Measurements from ENCODE around the gene PLXDC2.
A peak's percentile ranks its signal among the peaks of the same experiment; 100 is the strongest.

Gene PLXDC2

GRCh38 chr10:19869370-19869769 lies 53.1 kb downstream of the PLXDC2 start:
- H3K4me3 ChIP-seq (ENCODE audit: low read length), result no peak overlapping the region
- DNase-seq (ENCODE audit: low read depth), result no peak
- no peak for TF ChIP-seq CTCF (IDR thresholded peaks at IDR 0.05; ENCODE audit: insufficient read depth, low read depth, low read length, missing control alignments)

DNA sequence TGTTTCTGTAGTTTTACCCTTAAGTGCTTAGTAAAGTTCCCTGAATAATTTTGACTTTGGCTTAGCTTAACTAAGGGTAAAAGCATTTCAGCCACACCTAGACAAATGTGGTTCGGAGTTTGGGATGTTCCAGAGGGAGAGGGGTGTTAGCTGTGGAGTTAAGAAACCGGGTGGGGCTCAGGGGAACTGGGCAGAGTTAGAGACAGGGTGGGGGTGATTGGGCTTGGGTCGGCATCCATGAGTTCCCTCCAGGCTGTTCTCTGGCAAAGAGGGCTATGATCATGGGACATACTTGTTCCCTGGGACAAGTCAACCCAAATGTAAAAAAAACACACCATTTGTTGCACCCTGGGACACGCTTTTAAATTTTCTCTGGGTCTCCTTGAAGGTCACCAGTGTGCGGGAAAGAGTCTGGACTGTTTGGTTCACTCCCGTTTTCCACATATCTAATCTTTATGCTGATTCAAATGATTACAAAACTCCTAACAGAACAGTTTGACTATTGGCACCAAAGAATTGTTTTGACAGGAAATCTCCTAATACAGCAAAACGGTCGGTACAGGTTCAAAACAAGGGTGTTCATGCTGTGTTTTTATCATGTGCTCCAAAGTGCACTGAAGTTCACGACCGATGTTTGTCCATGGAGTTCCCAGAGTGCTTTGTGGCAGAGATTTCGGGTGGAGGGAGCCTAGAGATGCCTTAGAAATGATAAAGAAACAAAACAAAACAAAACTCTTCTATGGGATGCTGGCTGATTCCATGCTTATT lies 56.5 kb downstream of the PLXDC2 start:
- no peak for TF ChIP-seq CTCF (IDR thresholded peaks at IDR 0.05; ENCODE audit: insufficient read depth, low read depth, low read length, missing control alignments)
- DNase-seq (ENCODE audit: low read depth), result no peak
- H3K4me3 ChIP-seq (ENCODE audit: low read length), result no peak overlapping the region

GRCh38 chr10:19874190-19874589 lies 58.0 kb downstream of the PLXDC2 start:
- no peak overlapping the region for H3K4me3 ChIP-seq (ENCODE audit: low read length)
- DNase-seq (ENCODE audit: low read depth), result no peak
- TF ChIP-seq CTCF (IDR thresholded peaks at IDR 0.05; ENCODE audit: insufficient read depth, low read depth, low read length, missing control alignments), result no peak

DNA sequence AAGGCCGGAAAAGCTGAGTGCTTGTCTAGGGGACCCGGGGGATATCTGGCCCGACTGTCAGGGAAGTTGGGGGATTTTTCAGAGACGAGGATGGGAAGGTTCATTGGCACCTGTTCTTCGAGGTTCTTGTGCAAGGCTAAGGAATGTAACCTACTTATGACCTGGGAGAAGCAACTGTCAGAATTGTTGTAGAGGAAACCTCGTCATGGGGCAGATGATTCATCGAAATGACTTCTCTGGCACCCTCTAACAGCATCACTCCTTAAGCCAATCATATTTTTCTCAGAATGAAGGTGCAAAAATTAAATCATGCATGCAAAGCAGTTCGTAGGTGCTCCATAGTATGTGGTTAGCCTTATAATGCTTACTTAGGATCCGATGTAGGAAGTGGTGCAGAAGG lies 58.6 kb downstream of the PLXDC2 start:
- no peak for TF ChIP-seq CTCF (IDR thresholded peaks at IDR 0.05; ENCODE audit: insufficient read depth, low read depth, low read length, missing control alignments)
- peak; percentile 48 for DNase-seq (ENCODE audit: low read depth)
- no peak overlapping the region for H3K4me3 ChIP-seq (ENCODE audit: low read length)

- no peak for DNase-seq (ENCODE audit: low read depth)
- TF ChIP-seq CTCF (IDR thresholded peaks at IDR 0.05; ENCODE audit: insufficient read depth, low read depth, low read length, missing control alignments), result no peak
- H3K4me3 ChIP-seq (ENCODE audit: low read length), result no peak overlapping the region
These were observed 60.3 kb downstream of the PLXDC2 start for GRCh38 chr10:19876570-19876969.

- no peak for DNase-seq (ENCODE audit: low read depth)
- H3K4me3 ChIP-seq (ENCODE audit: low read length), result no peak overlapping the region
- no peak for TF ChIP-seq CTCF (IDR thresholded peaks at IDR 0.05; ENCODE audit: insufficient read depth, low read depth, low read length, missing control alignments)
These were observed 61.4 kb downstream of the PLXDC2 start for GRCh38 chr10:19877466-19878255.

All from epithelial cell of esophagus (primary cell).